Measurements from ENCODE around the gene DOCK2. TPM values are rescaled to one million over a fixed set of nuclear protein-coding genes. Genes with fewer than 3 reads are reported as not detected.
"Not testable (repeated sequence)": the region's sequence is repeated elsewhere in the genome, so short reads cannot be mapped to it uniquely, and the experiment has no call there.

DOCK2 gene
- total RNA-seq, 1 experiment from 2014 or later: 0.42 TPM

- Mint-ChIP-seq H3K9me3 (ENCODE audit: unreplicated experiment) (no peaks in the 10 kb centered on the region), H3K4me1 (ENCODE audit: insufficient read depth, unreplicated experiment) (no peaks in the 10 kb centered on the region), H3K27ac (ENCODE audit: low read depth, unreplicated experiment) (no peak overlapping the region), H3K27me3 (ENCODE audit: insufficient read depth, unreplicated experiment) (no peaks in the 10 kb centered on the region), H3K4me3 (ENCODE audit: unreplicated experiment) (no peak overlapping the region), H3K36me3 (ENCODE audit: insufficient read depth, unreplicated experiment) (no peaks in the 10 kb centered on the region)
- ChIA-PET POLR2A (no interaction called here), CTCF (interaction anchor here (0.6 to 3.1 kb wide), 2 partner anchors 29 to 33 kb away, joined by 3 to 19 read pairs; partner anchors contain the start of gene INSYN2B)
- no peak for TF ChIP-seq CTCF (IDR thresholded peaks at IDR 0.05; ENCODE audit: unreplicated experiment)
- DNase-seq (ENCODE audit: unreplicated experiment): no peak
- intact Hi-C loops (cut with micrococcal nuclease): no loop called here
- no TSS peak for BruUV-seq (replicated peaks)
These were observed 309.7 kb downstream of the DOCK2 start for GRCh38 chr5:169946743-169947295.

- Mint-ChIP-seq H3K27me3 (ENCODE audit: insufficient read depth, unreplicated experiment) (no peaks in the 10 kb centered on the region), H3K27ac (ENCODE audit: low read depth, unreplicated experiment) (no peak overlapping the region), H3K4me1 (ENCODE audit: insufficient read depth, unreplicated experiment) (no peaks in the 10 kb centered on the region), H3K4me3 (ENCODE audit: unreplicated experiment) (no peak overlapping the region), H3K9me3 (ENCODE audit: unreplicated experiment) (no peaks in the 10 kb centered on the region), H3K36me3 (ENCODE audit: insufficient read depth, unreplicated experiment) (no peaks in the 10 kb centered on the region)
- CTCF ChIA-PET: interaction anchor here (1.1 kb wide), 1 partner anchor 248 kb away, joined by 3 read pairs; no protein-coding TSS in a partner anchor
- no TSS peak for BruUV-seq (replicated peaks)
- no peak for DNase-seq (ENCODE audit: unreplicated experiment)
- POLR2A ChIA-PET: no interaction called here
- intact Hi-C loops (cut with micrococcal nuclease): no loop called here
- TF ChIP-seq CTCF (IDR thresholded peaks at IDR 0.05; ENCODE audit: unreplicated experiment): no peak
These were observed 313.3 kb downstream of the DOCK2 start for GRCh38 chr5:169950333-169950732.

- H3K9me3 Mint-ChIP-seq (ENCODE audit: unreplicated experiment); H3K4me3 Mint-ChIP-seq (ENCODE audit: unreplicated experiment); H3K27ac Mint-ChIP-seq (ENCODE audit: low read depth, unreplicated experiment); DNase-seq (ENCODE audit: unreplicated experiment); intact Hi-C loops (cut with micrococcal nuclease); H3K27me3 Mint-ChIP-seq (ENCODE audit: insufficient read depth, unreplicated experiment); H3K36me3 Mint-ChIP-seq (ENCODE audit: insufficient read depth, unreplicated experiment); BruUV-seq (replicated peaks); H3K4me1 Mint-ChIP-seq (ENCODE audit: insufficient read depth, unreplicated experiment): not testable (repeated sequence)
- CTCF ChIA-PET: interaction anchor here (0.6 to 1.4 kb wide), 3 partner anchors 8 to 27 kb away, joined by 3 to 7 read pairs (median 3); partner anchors contain the start of gene INSYN2B
- POLR2A ChIA-PET: interaction anchor here (0.7 kb wide), 1 partner anchor 239 kb away, joined by 3 read pairs; no protein-coding TSS in a partner anchor
These were observed 316.1 kb downstream of the DOCK2 start for GRCh38 chr5:169953196-169953595.

GRCh38 chr5:169954786-169955185, 317.7 kb downstream of the DOCK2 start:
- H3K4me3 Mint-ChIP-seq (ENCODE audit: unreplicated experiment): no peak overlapping the region
- H3K27ac Mint-ChIP-seq (ENCODE audit: low read depth, unreplicated experiment): no peak overlapping the region
- no peaks in the 10 kb centered on the region for H3K36me3 Mint-ChIP-seq (ENCODE audit: insufficient read depth, unreplicated experiment)
- TF ChIP-seq CTCF (IDR thresholded peaks at IDR 0.05; ENCODE audit: unreplicated experiment): no peak
- no peaks in the 10 kb centered on the region for H3K27me3 Mint-ChIP-seq (ENCODE audit: insufficient read depth, unreplicated experiment)
- peaks cover 5% of the 10 kb centered on the region for H3K4me1 Mint-ChIP-seq (ENCODE audit: insufficient read depth, unreplicated experiment)
- ChIA-PET POLR2A (no interaction called here), CTCF (interaction anchor here (0.8 to 3.4 kb wide), 2 partner anchors 26 to 56 kb away, joined by 3 to 12 read pairs; partner anchors contain the start of gene INSYN2B)
- intact Hi-C loops (cut with micrococcal nuclease): no loop called here
- BruUV-seq (replicated peaks): no TSS peak
- H3K9me3 Mint-ChIP-seq (ENCODE audit: unreplicated experiment): no peaks in the 10 kb centered on the region
- DNase-seq (ENCODE audit: unreplicated experiment): no peak
